Left colon (tissue), 2 donors: Measurements from ENCODE around the gene PRDM15. TPM values are rescaled to one million over a fixed set of nuclear protein-coding genes. Genes with fewer than 3 reads are reported as not detected.
A peak's percentile ranks its signal among the peaks of the same experiment; 100 is the strongest.

Source experiments
- ATAC-seq: fragments of 200-7000 bp; cut with Tn5 transposase; one replicate; pipeline ENCODE4 v1.9.1; 2020; ENCODE audit warnings: mild to moderate bottlenecking, moderate library complexity
- DNase-seq, 2 donors: peaks; one replicate each; pipeline ENCODE4 v3.0.0-alpha.2; 2020
- intact Hi-C, 2 donors: fragments of 100-400 bp; cut with DNase I in 1 of 2; cut with micrococcal nuclease in 1 of 2; formaldehyde crosslinking; loops; one replicate each; pipeline versions ENCODE4 v1.11.2 to v1.14.0; 2022; cut with DNase I, micrococcal nuclease
- total RNA-seq, 2 donors: library from RNA; stranded (reverse); fragmentation: NEBNext Ultra II Directional; extraction: Animal tissue kit (Norgen Biotek cat#: 25700); gene quantifications; one replicate each; pipeline ENCODE4 v1.2.1, GENCODE V29; 2021
- donor health status: DM: no; HTN: no; CAD: no.
- donor health status: DM: yes; HTN: yes; CAD: no.

Gene PRDM15
- total RNA-seq, 2 donors from 2014 or later, result 5.1 to 7.8 TPM

DNA sequence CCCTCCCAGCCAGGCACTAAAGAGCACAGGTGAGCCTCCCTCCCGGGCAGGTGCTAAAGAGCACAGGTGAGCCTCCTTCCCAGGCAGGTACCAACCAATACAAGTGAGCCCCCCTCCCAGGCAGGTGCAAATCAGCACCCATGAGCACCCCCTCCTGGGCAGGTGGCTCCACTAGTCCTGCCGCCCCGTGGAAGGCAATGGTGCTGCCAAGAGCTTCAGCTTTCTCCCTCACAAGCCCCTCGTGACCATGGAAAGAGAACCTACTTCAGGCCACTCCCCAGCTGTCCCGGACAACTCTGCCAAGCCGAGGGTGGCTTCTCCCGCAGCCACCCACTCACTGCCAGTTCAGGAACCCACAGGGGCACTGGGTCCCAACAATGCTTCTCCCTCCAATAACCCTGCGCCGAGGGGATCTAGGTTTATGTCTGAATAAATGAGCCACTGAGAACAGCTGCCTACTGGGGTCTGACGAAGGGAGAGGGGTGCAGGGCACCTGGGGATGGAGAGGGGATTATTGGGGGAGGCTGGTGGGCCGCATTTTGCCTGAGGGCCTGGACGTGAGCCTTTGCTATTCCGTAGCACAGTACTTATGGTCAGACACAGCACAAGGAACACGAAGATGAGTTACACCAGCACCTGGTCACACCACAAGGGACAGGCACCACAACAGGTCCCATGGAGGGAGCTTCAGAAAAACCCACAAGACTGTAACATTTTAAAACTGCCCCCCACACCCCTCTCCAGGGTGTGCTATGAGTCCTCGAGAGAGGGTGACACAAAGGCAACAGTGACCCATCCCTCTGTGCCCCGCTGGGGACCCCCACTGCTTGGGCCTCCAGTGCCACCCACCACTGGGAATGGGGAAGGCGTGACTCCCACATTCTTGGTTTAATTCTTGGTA is 46.3 kb downstream of the PRDM15 start:
- intact Hi-C loops, result no loop called here
- ATAC-seq, result no peak
- no peak for DNase-seq

- intact Hi-C loops, result no loop called here
- ATAC-seq, result peak; percentile 40
- DNase-seq, result no peak
Observed at GRCh38 chr21:41831866-41832595, 47.1 kb downstream of the PRDM15 start.

GRCh38 chr21:41831453-41831831 is 47.7 kb downstream of the PRDM15 start:
- intact Hi-C loops, result no loop called here
- no peak for DNase-seq
- ATAC-seq, result no peak

- intact Hi-C loops, result no loop called here
- DNase-seq (no peak), ATAC-seq (no peak)
Observed at GRCh38 chr21:41830764-41831452, 48.2 kb downstream of the PRDM15 start.

GRCh38 chr21:41830145-41830707 is 48.9 kb downstream of the PRDM15 start:
- DNase-seq, result no peak
- intact Hi-C loops, result no loop called here
- no peak for ATAC-seq

DNA sequence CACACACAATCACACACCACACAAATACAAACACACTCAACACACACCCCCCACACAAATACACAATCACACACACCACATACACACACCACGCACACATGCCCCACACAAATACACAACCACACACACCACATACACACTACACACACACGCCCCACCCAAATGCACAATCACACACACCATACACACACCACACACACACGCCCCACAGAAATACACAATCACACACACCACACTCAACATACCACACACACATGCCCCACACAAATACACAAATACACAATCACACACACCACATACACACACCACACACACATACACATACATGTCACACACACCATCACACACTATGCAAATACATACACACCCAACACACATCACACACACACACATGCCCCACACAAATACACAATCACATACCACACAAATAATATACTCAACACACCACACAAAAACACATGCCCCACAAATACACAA is 50.2 kb downstream of the PRDM15 start:
- intact Hi-C loops, result no loop called here
- ATAC-seq, result no peak
- no peak for DNase-seq

GRCh38 chr21:41827951-41828883 is 50.9 kb downstream of the PRDM15 start:
- intact Hi-C loops, result no loop called here
- ATAC-seq (no peak), DNase-seq (no peak)

- intact Hi-C loops, result no loop called here
- no peak for DNase-seq
- ATAC-seq, result no peak
Observed at GRCh38 chr21:41825881-41826280, 53.3 kb downstream of the PRDM15 start.

- intact Hi-C loops, result no loop called here
- ATAC-seq (no peak), DNase-seq (no peak)
Observed at GRCh38 chr21:41825216-41825615, 53.9 kb downstream of the PRDM15 start.

DNA sequence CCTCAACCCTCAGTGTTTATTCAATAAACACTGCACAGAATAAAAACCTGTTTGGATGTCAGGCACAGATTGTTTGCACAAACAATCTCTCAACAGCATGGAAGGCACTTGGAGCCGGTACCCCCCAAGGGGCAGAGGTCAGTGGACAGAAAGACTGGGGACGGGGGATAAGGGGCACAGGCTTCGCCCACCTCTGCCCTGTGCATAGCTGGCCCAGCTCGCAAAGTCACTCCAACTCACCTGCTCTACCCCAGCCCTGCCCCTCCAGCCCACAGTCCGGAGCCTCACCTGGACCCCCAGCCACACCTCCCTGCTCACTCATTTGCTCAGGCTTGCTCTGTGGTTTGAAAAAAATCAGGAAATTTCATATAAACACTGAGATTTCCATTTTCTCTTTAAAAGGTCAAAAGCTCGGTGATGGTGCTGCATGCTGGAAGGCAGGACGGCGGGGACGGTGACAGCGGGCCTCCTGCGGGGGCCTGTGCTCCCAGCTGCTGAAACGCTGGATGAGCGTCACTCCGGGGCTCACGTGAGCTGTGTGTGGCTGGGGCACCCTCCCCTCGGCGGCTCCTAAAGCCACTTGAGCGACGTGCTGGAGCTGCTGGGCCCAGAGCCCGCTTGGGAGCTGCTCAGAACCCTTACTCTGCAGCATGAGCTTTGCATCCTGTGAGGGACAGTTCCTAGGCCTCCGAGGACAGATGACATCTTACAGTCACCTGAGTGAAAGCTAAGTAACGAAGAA is 54.5 kb downstream of the PRDM15 start:
- intact Hi-C loops, result no loop called here
- no peak for DNase-seq
- ATAC-seq, result no peak

DNA sequence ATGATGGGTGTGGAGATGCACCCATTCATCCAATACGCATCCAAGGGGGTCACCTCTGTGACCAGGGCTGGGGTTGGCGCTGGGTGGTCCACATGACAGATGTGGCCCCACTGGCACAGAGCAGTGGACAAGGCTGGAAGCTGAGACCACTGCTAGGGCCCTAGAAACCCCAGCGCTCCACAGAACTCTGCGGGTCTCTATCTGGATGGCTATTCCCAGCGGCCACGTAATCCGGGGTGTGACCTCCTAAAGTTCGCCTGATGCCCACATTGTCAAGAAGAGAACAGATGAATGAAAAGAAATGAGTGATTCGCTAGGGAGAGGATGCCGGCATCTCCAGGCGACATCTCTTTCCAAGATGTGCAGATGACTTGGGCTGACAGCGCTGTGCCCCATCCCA is 55.2 kb downstream of the PRDM15 start:
- ATAC-seq (no peak), DNase-seq (no peak)
- intact Hi-C loops, result no loop called here

GRCh38 chr21:41823166-41823565 is 56.0 kb downstream of the PRDM15 start:
- intact Hi-C loops, result no loop called here
- DNase-seq, result no peak
- ATAC-seq, result no peak

DNA sequence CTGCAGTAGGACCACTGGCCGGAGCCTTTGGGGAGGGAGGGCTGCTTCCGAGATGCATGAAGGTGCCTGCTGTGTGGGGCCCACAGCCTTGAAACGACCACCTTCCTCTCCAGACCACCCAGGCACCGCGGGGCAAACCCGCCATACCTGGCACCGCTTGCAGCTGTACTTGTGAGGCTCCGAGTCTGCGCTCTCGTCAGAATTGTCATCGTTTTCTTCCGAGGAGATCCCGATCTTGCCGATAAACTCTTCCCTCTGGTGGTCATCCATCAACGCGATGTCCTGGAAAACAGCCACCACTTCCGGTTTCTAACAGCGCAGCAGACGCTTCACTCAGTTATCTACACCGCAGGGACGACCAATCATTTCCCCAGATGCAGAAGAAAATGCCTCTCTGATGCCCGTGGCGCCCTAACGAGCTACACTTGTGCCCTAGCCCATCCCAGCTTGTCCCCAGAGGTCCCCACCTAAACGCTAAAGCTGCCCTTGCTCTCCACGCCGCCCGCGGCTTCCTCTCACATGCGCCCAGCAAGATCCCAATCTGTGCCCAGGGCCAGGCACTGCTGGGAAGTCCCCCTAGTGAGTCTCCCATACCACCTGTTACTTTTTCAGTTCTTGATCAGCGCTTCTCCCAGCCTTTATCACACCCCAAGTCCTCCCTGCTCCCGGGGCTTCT is 57.2 kb downstream of the PRDM15 start:
- intact Hi-C loops, result no loop called here
- no peak for DNase-seq
- ATAC-seq, result no peak

- no peak for DNase-seq
- ATAC-seq, result no peak
- intact Hi-C loops, result no loop called here
Observed at GRCh38 chr21:41821081-41821755, 57.9 kb downstream of the PRDM15 start.

DNA sequence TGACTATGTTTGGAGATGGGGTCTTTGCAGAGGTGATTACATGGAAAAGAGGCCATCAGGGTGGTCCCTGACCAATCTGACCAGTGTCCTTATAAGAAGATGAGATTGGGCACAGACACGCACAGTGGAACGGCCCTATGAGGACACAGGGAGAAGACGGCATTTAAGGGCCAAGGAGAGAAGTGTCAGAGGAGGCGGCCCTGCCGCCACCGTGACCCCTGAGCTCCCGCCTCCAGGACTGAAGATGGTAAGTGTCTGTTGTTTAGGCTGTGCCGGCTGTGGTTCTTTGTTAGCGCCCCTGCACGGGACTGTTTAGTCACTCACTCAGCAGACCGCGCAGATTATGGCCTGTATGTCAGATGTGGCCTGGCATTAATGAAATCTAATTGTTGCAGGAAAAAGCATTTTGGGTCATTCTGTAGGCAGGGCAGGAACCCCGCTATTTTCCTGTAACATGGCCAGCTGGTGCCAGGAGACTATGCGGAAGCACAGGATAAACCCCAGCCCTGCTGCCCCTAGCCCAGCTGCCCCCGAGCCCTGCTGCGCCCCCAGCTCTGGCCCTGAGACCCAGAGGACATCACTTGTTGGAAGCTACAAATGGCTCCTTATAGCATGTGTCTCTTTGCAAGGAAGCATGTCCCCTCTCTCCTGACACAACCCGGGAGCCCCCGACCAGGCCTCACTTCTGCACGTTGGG is 58.6 kb downstream of the PRDM15 start:
- intact Hi-C loops, result no loop called here
- DNase-seq (no peak), ATAC-seq (no peak)

GRCh38 chr21:41819856-41820281 is 59.3 kb downstream of the PRDM15 start:
- DNase-seq (no peak), ATAC-seq (no peak)
- intact Hi-C loops, result loop anchor here in 1 of 2 donors (5.0 kb wide), 1 partner anchor 297 kb away; no protein-coding TSS in a partner anchor
